ENCODE measurements around the gene TSPAN11. TPM values are rescaled to one million over a fixed set of nuclear protein-coding genes. Genes with fewer than 3 reads are reported as not detected.

The TSPAN11 gene
- total RNA-seq, 1 experiment from 2014 or later = not detected

GRCh38 chr12:31000751-31001150 lies 74.2 kb downstream of the TSPAN11 start:
- no peaks in the 10 kb centered on the region for H3K9me3 ChIP-seq (ENCODE audit: control insufficient read depth, insufficient read depth, low read depth, low read length)
- CTCF ChIA-PET = interaction anchor here (0.7 kb wide), 1 partner anchor 18 kb away, joined by 3 read pairs; no protein-coding TSS in a partner anchor
- TF ChIP-seq CTCF (IDR thresholded peaks at IDR 0.05) = no peak
- TF ChIP-seq REST (IDR thresholded peaks at IDR 0.05; ENCODE audit: insufficient read depth in 1 of 2, low read depth in 2 of 2, low read length in 1 of 2) = no peak
- no peak for TF ChIP-seq TCF7L2 (IDR thresholded peaks at IDR 0.05; ENCODE audit: low read depth, low read length)
- no peak for TF ChIP-seq SIN3A (IDR thresholded peaks at IDR 0.05; ENCODE audit: borderline replicate concordance, insufficient read depth, low read depth, low read length)
- TF ChIP-seq POLR2AphosphoS5 (IDR thresholded peaks at IDR 0.05; ENCODE audit: low read depth, low read length) = no peak
- ATAC-seq (0 out of 2 replicates have a peak, but pooled peaks have one; percentile 30), DNase-seq (ENCODE audit: low read depth, low spot score) (no peak)
- BruUV-seq (replicated peaks) = no TSS peak
- no peaks in the 10 kb centered on the region for H3K27me3 ChIP-seq (ENCODE audit: control insufficient read depth, insufficient read depth, low read length)
- H3K36me3 ChIP-seq (ENCODE audit: control insufficient read depth, insufficient read depth, low read length) = no peaks in the 10 kb centered on the region
- no peak overlapping the region for H3K27ac ChIP-seq (ENCODE audit: low read length)
- in situ Hi-C loops (cut with HindIII; ENCODE audit: low pct_unique_long_range_greater_than_20kb, low sequenced_read_pairs) (no loop called here), intact Hi-C loops (cut with micrococcal nuclease; ENCODE audit: unreplicated experiment) (no loop called here)
- no peak overlapping the region for H3K4me3 ChIP-seq (ENCODE audit: low read depth in 2 of 2, low read length in 2 of 2)
- POLR2A ChIA-PET = no interaction called here
- H3K4me1 ChIP-seq (ENCODE audit: control insufficient read depth, insufficient read depth, low read length) = no peaks in the 10 kb centered on the region

- H3K4me3 ChIP-seq (ENCODE audit: low read depth in 2 of 2, low read length in 2 of 2) = no peak overlapping the region
- no TSS peak for BruUV-seq (replicated peaks)
- intact Hi-C loops (cut with micrococcal nuclease; ENCODE audit: unreplicated experiment) (no loop called here), in situ Hi-C loops (cut with HindIII; ENCODE audit: low pct_unique_long_range_greater_than_20kb, low sequenced_read_pairs) (no loop called here)
- H3K27ac ChIP-seq (ENCODE audit: low read length) = no peak overlapping the region
- ChIA-PET CTCF (interaction anchor here (0.7 kb wide), 1 partner anchor 19 kb away, joined by 3 read pairs; no protein-coding TSS in a partner anchor), POLR2A (no interaction called here)
- no peaks in the 10 kb centered on the region for H3K9me3 ChIP-seq (ENCODE audit: control insufficient read depth, insufficient read depth, low read depth, low read length)
- H3K36me3 ChIP-seq (ENCODE audit: control insufficient read depth, insufficient read depth, low read length) = no peaks in the 10 kb centered on the region
- H3K4me1 ChIP-seq (ENCODE audit: control insufficient read depth, insufficient read depth, low read length) = no peaks in the 10 kb centered on the region
- no peaks in the 10 kb centered on the region for H3K27me3 ChIP-seq (ENCODE audit: control insufficient read depth, insufficient read depth, low read length)
- DNase-seq (ENCODE audit: low read depth, low spot score) (no peak), ATAC-seq (no peak)
- TF ChIP-seq CTCF (IDR thresholded peaks at IDR 0.05) (no peak), TCF7L2 (IDR thresholded peaks at IDR 0.05; ENCODE audit: low read depth, low read length) (no peak), REST (IDR thresholded peaks at IDR 0.05; ENCODE audit: insufficient read depth in 1 of 2, low read depth in 2 of 2, low read length in 1 of 2) (no peak), POLR2AphosphoS5 (IDR thresholded peaks at IDR 0.05; ENCODE audit: low read depth, low read length) (no peak), SIN3A (IDR thresholded peaks at IDR 0.05; ENCODE audit: borderline replicate concordance, insufficient read depth, low read depth, low read length) (no peak)
Measured at GRCh38 chr12:31001581-31002360, 75.2 kb downstream of the TSPAN11 start.
